Measurements from ENCODE around the gene DCC. TPM values are rescaled to one million over a fixed set of nuclear protein-coding genes. Genes with fewer than 3 reads are reported as not detected.
A peak's percentile ranks its signal among the peaks of the same experiment; 100 is the strongest.

DCC gene
- total and polyA plus RNA-seq, 11 donors: 0.02 TPM; not detected in 10

DNA sequence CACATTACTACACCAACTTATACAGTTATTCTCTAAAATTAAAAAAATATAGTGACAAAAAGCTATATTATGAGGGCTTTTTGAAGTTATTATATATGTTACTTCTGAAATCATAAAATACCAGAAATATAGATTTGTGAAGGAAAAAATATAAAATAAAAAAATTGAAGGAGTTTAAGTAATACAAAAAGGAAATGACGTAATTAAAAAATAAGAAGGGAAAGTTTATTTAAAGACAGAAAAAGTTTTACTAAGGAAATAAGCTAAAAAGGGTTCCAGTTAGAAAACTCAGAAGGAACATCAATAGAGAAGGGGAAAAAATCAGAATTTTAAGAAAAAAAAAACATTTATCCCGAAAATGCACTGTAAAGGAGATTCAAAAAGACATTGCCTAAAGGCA is 1187.4 kb downstream of the DCC start:
- Histone ChIP-seq H3K4me3 (no peak overlapping the region), H3K36me3 (no peaks in the 10 kb centered on the region), H3K27ac (no peak overlapping the region), H3K4me1 (no peaks in the 10 kb centered on the region), H3K9me3 (no peaks in the 10 kb centered on the region), H3K27me3 (no peaks in the 10 kb centered on the region)
- ATAC-seq (no peak), DNase-seq (no peak)
- TF ChIP-seq, protein P1, sequence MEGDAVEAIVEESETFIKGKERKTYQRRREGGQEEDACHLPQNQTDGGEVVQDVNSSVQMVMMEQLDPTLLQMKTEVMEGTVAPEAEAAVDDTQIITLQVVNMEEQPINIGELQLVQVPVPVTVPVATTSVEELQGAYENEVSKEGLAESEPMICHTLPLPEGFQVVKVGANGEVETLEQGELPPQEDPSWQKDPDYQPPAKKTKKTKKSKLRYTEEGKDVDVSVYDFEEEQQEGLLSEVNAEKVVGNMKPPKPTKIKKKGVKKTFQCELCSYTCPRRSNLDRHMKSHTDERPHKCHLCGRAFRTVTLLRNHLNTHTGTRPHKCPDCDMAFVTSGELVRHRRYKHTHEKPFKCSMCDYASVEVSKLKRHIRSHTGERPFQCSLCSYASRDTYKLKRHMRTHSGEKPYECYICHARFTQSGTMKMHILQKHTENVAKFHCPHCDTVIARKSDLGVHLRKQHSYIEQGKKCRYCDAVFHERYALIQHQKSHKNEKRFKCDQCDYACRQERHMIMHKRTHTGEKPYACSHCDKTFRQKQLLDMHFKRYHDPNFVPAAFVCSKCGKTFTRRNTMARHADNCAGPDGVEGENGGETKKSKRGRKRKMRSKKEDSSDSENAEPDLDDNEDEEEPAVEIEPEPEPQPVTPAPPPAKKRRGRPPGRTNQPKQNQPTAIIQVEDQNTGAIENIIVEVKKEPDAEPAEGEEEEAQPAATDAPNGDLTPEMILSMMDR (IDR thresholded peaks at IDR 0.05): no peak
- TF ChIP-seq POLR2A (IDR thresholded peaks at IDR 0.05): no peak
- 72 to 88% (median 80%) methylated on average over 2 of the region's 2 CpGs for WGBS, 4 donors
- intact Hi-C loops (cut with DNase I): no loop called here

DNA sequence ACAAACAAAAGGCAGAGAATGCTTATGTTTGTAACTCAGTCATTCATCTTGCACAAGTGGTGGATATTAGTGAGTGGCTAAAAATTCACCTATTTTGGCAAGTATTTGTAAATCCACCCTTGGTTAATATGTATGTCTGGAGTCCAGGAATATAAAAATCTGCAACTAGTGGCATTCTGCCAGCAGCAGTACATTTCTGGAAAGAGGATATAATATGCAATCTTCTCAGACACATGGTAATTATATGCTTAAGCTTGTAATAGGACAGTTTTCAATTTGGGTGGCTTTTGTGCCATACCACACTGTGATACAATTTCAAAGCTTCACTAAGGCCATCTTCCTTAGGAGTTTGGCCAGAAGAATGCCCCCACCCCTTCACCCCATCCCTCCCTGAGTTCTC is 1191.2 kb downstream of the DCC start:
- Histone ChIP-seq H3K4me1 (peaks cover 0 to 5% (median 0%) of the 10 kb centered on the region in 12 donors), H3K4me3 (no peak overlapping the region), H3K27ac (no peak overlapping the region), H3K36me3 (no peaks in the 10 kb centered on the region), H3K9me3 (no peaks in the 10 kb centered on the region), H3K27me3 (no peaks in the 10 kb centered on the region)
- no peak for ATAC-seq
- no peak for DNase-seq
- TF ChIP-seq, protein P1 (IDR thresholded peaks at IDR 0.05): no peak
- TF ChIP-seq POLR2A (IDR thresholded peaks at IDR 0.05): no peak
- intact Hi-C loops (cut with DNase I): no loop called here

DNA sequence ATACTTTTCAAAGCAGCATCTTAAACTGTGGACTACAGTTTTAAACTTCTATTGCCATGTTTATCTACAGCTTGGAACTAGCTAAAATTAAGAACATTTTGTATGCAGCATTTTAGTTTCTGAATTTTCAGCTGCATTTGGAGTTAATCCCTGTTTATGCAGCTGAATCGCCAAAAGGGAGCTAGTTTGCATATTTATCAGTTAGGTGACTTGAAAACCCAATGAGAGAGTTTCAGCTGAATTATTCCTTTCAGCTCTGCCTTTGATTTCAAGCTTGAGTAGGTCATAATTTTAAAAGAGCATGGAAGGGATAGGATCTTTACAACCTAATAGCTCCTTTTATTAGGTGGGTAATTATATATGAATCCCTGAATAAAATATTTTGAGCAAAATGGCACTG is 1191.9 kb downstream of the DCC start:
- TF ChIP-seq POLR2A (IDR thresholded peaks at IDR 0.05): no peak
- TF ChIP-seq, protein P1 (IDR thresholded peaks at IDR 0.05): no peak
- WGBS, 4 donors: 56 to 72% (median 60%) methylated on average over 1 of the region's 1 CpG
- no peak overlapping the region for H3K27ac ChIP-seq
- intact Hi-C loops (cut with DNase I): no loop called here
- no peak for DNase-seq
- no peak for ATAC-seq
- no peak overlapping the region for H3K4me3 ChIP-seq
- no peaks in the 10 kb centered on the region for H3K27me3 ChIP-seq
- no peaks in the 10 kb centered on the region for H3K36me3 ChIP-seq
- H3K9me3 ChIP-seq: no peaks in the 10 kb centered on the region
- peaks cover 0 to 5% (median 0%) of the 10 kb centered on the region in 12 donors for H3K4me1 ChIP-seq

DNA sequence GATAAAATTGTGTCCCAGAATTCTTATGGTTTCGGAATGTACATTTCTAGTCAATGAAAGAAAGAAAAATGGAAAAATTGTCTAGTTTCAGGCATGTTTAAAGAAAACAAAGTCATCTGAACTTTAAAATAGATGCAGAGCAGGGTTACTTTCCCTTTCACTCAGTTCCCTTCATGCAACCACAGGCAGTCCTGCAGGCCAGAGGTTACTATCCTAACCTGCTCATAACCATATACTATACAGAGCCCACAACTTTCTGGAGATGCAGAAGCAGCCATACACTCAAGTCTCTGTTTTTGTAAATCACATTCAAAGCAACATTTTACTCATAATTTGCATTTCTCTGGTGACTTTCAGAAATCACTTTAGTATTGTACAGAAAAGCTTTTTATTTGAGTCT is 1194.2 kb downstream of the DCC start:
- Histone ChIP-seq H3K9me3 (no peaks in the 10 kb centered on the region), H3K27ac (no peak overlapping the region), H3K4me1 (peaks cover 0 to 5% (median 0%) of the 10 kb centered on the region in 12 donors), H3K36me3 (no peaks in the 10 kb centered on the region), H3K4me3 (no peak overlapping the region), H3K27me3 (no peaks in the 10 kb centered on the region)
- no peak for DNase-seq
- 88 to 93% (median 90%) methylated on average over 1 of the region's 1 CpG for WGBS, 4 donors
- TF ChIP-seq POLR2A (IDR thresholded peaks at IDR 0.05): no peak
- intact Hi-C loops (cut with DNase I): no loop called here
- ATAC-seq: no peak

DNA sequence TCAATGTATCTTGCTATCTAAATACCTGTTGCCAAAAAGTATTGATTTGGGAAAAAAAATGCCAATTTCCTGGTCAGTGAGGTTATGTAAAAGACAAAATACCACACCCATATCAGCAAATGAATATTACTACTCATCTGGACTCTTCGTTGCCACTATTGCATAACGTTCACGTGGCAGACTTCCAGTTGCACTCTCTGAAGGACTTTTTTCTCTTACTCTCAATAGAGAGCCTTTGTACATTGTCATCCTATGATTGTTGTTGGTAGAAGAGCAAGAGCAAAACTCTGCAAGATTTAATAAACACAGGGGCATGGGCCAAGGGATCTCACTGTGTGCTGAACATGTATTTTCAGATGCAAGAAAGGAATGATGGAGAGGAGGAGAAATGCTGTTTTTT is 1194.7 kb downstream of the DCC start:
- H3K27ac ChIP-seq: no peak overlapping the region
- WGBS, 4 donors: 24 to 46% (median 43%) methylated on average over 3 of the region's 3 CpGs
- H3K9me3 ChIP-seq: no peaks in the 10 kb centered on the region
- H3K36me3 ChIP-seq: no peaks in the 10 kb centered on the region
- TF ChIP-seq, protein P1 (IDR thresholded peaks at IDR 0.05): no peak
- TF ChIP-seq POLR2A (IDR thresholded peaks at IDR 0.05): no peak
- H3K27me3 ChIP-seq: no peaks in the 10 kb centered on the region
- DNase-seq (peak in 4 of 5 donors; percentile 6 to 45 (median 23)), ATAC-seq (peak in 1 of 4 donors; percentile 28)
- intact Hi-C loops (cut with DNase I): no loop called here
- no peak overlapping the region for H3K4me3 ChIP-seq
- H3K4me1 ChIP-seq: peaks cover 0 to 5% (median 0%) of the 10 kb centered on the region in 12 donors
